GM12878 (cell line): ENCODE measurements around the gene ELAVL3. TPM values are rescaled to one million over a fixed set of nuclear protein-coding genes. Genes with fewer than 3 reads are reported as not detected.

Source experiments
- ATF7 ChIP-seq: fragments of 450-650 bp; IDR thresholded peaks from 2 replicates; pipeline ENCODE4 v1.6.1; 2016; ENCODE audit warnings: low read depth, mild to moderate bottlenecking
- ETV6 ChIP-seq, 2 experiments: fragments of 450-650 bp in 1 of 2; IDR thresholded peaks in 1 of 2; conservative IDR thresholded peaks in 1 of 2; 2 replicates each; pipeline ENCODE4 v1.6.1; 2014; ENCODE audit warnings: antibody characterized with exemption in 1 of 2, borderline replicate concordance in 1 of 2, low read depth in 1 of 2, mild to moderate bottlenecking in 1 of 2, moderate library complexity in 1 of 2
- HDGF ChIP-seq: fragments of 450-650 bp; IDR thresholded peaks from 2 replicates; pipeline ENCODE4 v1.6.1; 2016; ENCODE audit warnings: antibody characterized with exemption
- KDM1A ChIP-seq: fragments of 200-600 bp; sonication (generic); IDR thresholded peaks from 2 replicates; pipeline ENCODE4 v1.6.1; 2016; ENCODE audit warnings: borderline replicate concordance
- MTA2 ChIP-seq: fragments of 450-650 bp; IDR thresholded peaks from 2 replicates; pipeline ENCODE4 v1.6.1; 2016; ENCODE audit warnings: low read depth, mild to moderate bottlenecking, moderate library complexity
- MXI1 ChIP-seq: fragments of 150-350 bp; IDR thresholded peaks from 2 replicates; pipeline ENCODE4 v1.6.1; 2011; ENCODE audit warnings: low read depth, mild to moderate bottlenecking, inconsistent platforms, low read length, improper control_type of control experiment
- NBN ChIP-seq: fragments of 450-650 bp; IDR thresholded peaks from 2 replicates; pipeline ENCODE4 v1.6.1; 2016
- NR2F1 ChIP-seq: fragments of 450-650 bp; conservative IDR thresholded peaks from 2 replicates; pipeline ENCODE4 v1.6.1; 2017; ENCODE audit warnings: mild to moderate bottlenecking
- RCOR1 ChIP-seq: conservative IDR thresholded peaks from 2 replicates; pipeline ENCODE4 v1.6.1; 2012; ENCODE audit warnings: low read depth, low read length, improper control_type of control experiment
- WRNIP1 ChIP-seq: IDR thresholded peaks from 2 replicates; pipeline ENCODE4 v1.6.1; 2011; ENCODE audit warnings: low read depth, low read length, improper control_type of control experiment, borderline replicate concordance
- polyA plus RNA-seq, 11 experiments: library from polyadenylated mRNA; depleted of rRNA in 4 of 11; unstranded in 6 of 11; stranded (reverse) in 5 of 11; fragments of >200 nt; fragmentation: Nextera tagmentation in 4 of 11; fragmentation: Illumina TruSeq in 1 of 11; extraction: Ambion mirVana in 4 of 11; extraction: Trizol in 1 of 11; gene quantifications; 1 replicate in 1 of 11; 2 replicates in 10 of 11; pipeline versions ENCODE4 v1.2.1 to v1.2.3, GENCODE V29; 2011 to 2016; ENCODE audit warnings: inconsistent platforms in 2 of 11, missing spikeins in 2 of 11, low read depth in 1 of 11
- total RNA-seq, 4 experiments: library from RNA; depleted of rRNA in 3 of 4; stranded (reverse); fragments of >200 nt in 3 of 4; fragmentation: Illumina TruSeq in 1 of 4; extraction: Trizol in 1 of 4; gene quantifications; 2 replicates each; pipeline versions ENCODE4 v1.2.1 to v1.2.3, GENCODE V29; 2013 to 2021
- TF ChIP-seq, protein P1 (sequence below): fragments of 450-650 bp; IDR thresholded peaks from 2 replicates; pipeline ENCODE4 v1.6.1; 2017; ENCODE audit warnings: mild to moderate bottlenecking, low read depth, inconsistent platforms; ENCODE audit not compliant: poor library complexity, severe bottlenecking
- TF ChIP-seq, protein P2 (sequence below): IDR thresholded peaks from 2 replicates; pipeline ENCODE4 v1.6.1; 2011; ENCODE audit warnings: low read depth, mild to moderate bottlenecking, low read length, moderate library complexity, borderline replicate concordance; ENCODE audit errors: extremely low read depth
- TF ChIP-seq, protein P3 (sequence below): IDR thresholded peaks from 2 replicates; pipeline ENCODE4 v1.6.1; 2012; ENCODE audit warnings: low read depth, low read length, improper control_type of control experiment
- TF ChIP-seq, protein P4 (sequence below): fragments of 150-350 bp; IDR thresholded peaks from 2 replicates; pipeline ENCODE4 v1.6.1; 2014; ENCODE audit warnings: mild to moderate bottlenecking, low read depth, low read length
- TF ChIP-seq, protein P5 (sequence below): IDR thresholded peaks from 2 replicates; pipeline ENCODE4 v1.6.1; 2011; ENCODE audit warnings: low read depth, low read length, improper control_type of control experiment, borderline replicate concordance
- TF ChIP-seq, protein P6 (sequence below): fragments of 450-650 bp; IDR thresholded peaks from 2 replicates; pipeline ENCODE4 v1.6.1; 2018; ENCODE audit warnings: mild to moderate bottlenecking, low read depth, moderate library complexity; ENCODE audit not compliant: partially characterized antibody
- TF ChIP-seq, protein P7 (sequence below): fragments of 450-650 bp; IDR thresholded peaks from 2 replicates; pipeline ENCODE4 v1.6.1; 2017; ENCODE audit warnings: low read depth, mild to moderate bottlenecking, moderate library complexity

ELAVL3 gene
- total and polyA plus RNA-seq, 10 of the 15 experiments (the other 5 are each of a cell fraction or from before 2014, with no cell fraction given), result under 0.01 to 0.05 (median 0.01) TPM; not detected in 7

DNA sequence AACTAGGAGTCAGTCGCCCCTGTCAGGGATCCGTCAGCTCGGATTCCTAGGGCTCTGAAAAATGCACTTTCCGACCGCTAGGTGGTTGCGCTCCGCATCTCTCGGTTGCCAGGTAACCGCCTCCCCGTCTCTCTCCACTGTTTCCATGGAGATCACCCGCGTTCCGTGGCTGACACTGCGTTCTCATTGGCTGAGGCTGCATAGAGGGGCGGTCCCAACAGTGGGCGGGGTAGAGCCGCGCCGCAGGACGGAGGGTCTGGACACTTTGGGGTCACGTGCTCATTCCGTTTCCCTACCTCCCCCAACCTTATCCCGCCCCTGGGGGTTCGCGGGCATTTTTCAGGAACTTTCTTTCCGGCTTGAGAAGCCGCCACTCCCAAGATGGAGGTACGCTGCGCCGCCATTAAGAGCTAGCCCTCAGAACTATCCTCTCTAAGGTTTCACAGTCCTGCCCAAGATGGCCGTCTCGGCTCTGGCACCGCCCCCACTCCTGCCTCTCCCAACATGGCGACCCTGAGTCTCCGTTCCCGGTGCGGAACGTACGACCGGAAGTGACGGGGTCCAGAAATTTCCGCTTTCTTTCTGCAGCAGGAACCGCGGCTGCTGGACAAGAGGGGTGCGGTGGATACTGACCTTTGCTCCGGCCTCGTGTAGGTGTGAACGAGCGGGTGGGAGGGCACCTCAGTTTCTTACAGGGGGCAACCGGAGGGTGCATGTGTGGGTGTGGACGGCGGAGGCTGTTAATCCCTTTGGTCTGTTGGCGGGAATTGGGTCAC lies 45.6 kb downstream of the ELAVL3 start, which contains the start of the genes ODAD3 and PRKCSH (continued):
- no peak for TF ChIP-seq KDM1A
- TF ChIP-seq, protein P1, sequence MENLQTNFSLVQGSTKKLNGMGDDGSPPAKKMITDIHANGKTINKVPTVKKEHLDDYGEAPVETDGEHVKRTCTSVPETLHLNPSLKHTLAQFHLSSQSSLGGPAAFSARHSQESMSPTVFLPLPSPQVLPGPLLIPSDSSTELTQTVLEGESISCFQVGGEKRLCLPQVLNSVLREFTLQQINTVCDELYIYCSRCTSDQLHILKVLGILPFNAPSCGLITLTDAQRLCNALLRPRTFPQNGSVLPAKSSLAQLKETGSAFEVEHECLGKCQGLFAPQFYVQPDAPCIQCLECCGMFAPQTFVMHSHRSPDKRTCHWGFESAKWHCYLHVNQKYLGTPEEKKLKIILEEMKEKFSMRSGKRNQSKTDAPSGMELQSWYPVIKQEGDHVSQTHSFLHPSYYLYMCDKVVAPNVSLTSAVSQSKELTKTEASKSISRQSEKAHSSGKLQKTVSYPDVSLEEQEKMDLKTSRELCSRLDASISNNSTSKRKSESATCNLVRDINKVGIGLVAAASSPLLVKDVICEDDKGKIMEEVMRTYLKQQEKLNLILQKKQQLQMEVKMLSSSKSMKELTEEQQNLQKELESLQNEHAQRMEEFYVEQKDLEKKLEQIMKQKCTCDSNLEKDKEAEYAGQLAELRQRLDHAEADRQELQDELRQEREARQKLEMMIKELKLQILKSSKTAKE, result peak; percentile 5
- TF ChIP-seq, protein P2, sequence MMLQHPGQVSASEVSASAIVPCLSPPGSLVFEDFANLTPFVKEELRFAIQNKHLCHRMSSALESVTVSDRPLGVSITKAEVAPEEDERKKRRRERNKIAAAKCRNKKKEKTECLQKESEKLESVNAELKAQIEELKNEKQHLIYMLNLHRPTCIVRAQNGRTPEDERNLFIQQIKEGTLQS, result peak; percentile 38; the same call in 1 of the 2 replicates
- TF ChIP-seq MTA2, result no peak
- TF ChIP-seq ETV6 (conservative IDR thresholded peaks at IDR 0.05 in 1 of 2, IDR thresholded peaks at IDR 0.05 in 1 of 2; ENCODE audit: borderline replicate concordance in 1 of 2, low read depth in 1 of 2), result peak in 1 of 2 experiments; percentile 42; a peak in 1 of 4 replicates
- TF ChIP-seq NR2F1, result peak; percentile 93
- TF ChIP-seq, protein P3, sequence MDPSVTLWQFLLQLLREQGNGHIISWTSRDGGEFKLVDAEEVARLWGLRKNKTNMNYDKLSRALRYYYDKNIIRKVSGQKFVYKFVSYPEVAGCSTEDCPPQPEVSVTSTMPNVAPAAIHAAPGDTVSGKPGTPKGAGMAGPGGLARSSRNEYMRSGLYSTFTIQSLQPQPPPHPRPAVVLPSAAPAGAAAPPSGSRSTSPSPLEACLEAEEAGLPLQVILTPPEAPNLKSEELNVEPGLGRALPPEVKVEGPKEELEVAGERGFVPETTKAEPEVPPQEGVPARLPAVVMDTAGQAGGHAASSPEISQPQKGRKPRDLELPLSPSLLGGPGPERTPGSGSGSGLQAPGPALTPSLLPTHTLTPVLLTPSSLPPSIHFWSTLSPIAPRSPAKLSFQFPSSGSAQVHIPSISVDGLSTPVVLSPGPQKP, result peak; percentile 91
- TF ChIP-seq, protein P4, sequence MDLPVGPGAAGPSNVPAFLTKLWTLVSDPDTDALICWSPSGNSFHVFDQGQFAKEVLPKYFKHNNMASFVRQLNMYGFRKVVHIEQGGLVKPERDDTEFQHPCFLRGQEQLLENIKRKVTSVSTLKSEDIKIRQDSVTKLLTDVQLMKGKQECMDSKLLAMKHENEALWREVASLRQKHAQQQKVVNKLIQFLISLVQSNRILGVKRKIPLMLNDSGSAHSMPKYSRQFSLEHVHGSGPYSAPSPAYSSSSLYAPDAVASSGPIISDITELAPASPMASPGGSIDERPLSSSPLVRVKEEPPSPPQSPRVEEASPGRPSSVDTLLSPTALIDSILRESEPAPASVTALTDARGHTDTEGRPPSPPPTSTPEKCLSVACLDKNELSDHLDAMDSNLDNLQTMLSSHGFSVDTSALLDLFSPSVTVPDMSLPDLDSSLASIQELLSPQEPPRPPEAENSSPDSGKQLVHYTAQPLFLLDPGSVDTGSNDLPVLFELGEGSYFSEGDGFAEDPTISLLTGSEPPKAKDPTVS, result peak; percentile 48; the same call in 1 of the 2 replicates
- TF ChIP-seq NBN, result peak; percentile 91
- TF ChIP-seq MXI1, result peak; percentile 75
- TF ChIP-seq, protein P5, sequence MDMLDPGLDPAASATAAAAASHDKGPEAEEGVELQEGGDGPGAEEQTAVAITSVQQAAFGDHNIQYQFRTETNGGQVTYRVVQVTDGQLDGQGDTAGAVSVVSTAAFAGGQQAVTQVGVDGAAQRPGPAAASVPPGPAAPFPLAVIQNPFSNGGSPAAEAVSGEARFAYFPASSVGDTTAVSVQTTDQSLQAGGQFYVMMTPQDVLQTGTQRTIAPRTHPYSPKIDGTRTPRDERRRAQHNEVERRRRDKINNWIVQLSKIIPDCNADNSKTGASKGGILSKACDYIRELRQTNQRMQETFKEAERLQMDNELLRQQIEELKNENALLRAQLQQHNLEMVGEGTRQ, result peak; percentile 90
- TF ChIP-seq WRNIP1, result no peak
- TF ChIP-seq ATF7, result peak; percentile 68
- TF ChIP-seq, protein P6, sequence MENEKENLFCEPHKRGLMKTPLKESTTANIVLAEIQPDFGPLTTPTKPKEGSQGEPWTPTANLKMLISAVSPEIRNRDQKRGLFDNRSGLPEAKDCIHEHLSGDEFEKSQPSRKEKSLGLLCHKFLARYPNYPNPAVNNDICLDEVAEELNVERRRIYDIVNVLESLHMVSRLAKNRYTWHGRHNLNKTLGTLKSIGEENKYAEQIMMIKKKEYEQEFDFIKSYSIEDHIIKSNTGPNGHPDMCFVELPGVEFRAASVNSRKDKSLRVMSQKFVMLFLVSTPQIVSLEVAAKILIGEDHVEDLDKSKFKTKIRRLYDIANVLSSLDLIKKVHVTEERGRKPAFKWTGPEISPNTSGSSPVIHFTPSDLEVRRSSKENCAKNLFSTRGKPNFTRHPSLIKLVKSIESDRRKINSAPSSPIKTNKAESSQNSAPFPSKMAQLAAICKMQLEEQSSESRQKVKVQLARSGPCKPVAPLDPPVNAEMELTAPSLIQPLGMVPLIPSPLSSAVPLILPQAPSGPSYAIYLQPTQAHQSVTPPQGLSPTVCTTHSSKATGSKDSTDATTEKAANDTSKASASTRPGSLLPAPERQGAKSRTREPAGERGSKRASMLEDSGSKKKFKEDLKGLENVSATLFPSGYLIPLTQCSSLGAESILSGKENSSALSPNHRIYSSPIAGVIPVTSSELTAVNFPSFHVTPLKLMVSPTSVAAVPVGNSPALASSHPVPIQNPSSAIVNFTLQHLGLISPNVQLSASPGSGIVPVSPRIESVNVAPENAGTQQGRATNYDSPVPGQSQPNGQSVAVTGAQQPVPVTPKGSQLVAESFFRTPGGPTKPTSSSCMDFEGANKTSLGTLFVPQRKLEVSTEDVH, result peak; percentile 95
- TF ChIP-seq RCOR1, result 0 out of 2 replicates have a peak, but pooled peaks have one; percentile 96
- TF ChIP-seq, protein P7, sequence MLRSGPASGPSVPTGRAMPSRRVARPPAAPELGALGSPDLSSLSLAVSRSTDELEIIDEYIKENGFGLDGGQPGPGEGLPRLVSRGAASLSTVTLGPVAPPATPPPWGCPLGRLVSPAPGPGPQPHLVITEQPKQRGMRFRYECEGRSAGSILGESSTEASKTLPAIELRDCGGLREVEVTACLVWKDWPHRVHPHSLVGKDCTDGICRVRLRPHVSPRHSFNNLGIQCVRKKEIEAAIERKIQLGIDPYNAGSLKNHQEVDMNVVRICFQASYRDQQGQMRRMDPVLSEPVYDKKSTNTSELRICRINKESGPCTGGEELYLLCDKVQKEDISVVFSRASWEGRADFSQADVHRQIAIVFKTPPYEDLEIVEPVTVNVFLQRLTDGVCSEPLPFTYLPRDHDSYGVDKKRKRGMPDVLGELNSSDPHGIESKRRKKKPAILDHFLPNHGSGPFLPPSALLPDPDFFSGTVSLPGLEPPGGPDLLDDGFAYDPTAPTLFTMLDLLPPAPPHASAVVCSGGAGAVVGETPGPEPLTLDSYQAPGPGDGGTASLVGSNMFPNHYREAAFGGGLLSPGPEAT, result peak; percentile 97
- TF ChIP-seq HDGF, result peak; percentile 49; the same call in 1 of the 2 replicates
